HepG2 (cell line): ENCODE data around the gene NPR3. TPM values are rescaled to one million over a fixed set of nuclear protein-coding genes. Genes with fewer than 3 reads are reported as not detected.

Experiments used
- ATAC-seq: fragments of 200-7000 bp; cut with Tn5 transposase; 3 replicates; pipeline ENCODE4 v1.9.1; 2020; ENCODE audit warnings: mild to moderate bottlenecking, moderate library complexity
- BruUV-seq: library from RNA; stranded (reverse); fragments of 400-500 nt; replicated peaks from 2 replicates; lab custom pipeline; 2021; lab: Mats Ljungman, UMichigan
- CTCF ChIA-PET: fragments of 300-600 bp; formaldehyde crosslinking; extraction: SDS; loops from one replicate; lab custom pipeline; 2021; ENCODE audit warnings: low total read pairs, inconsistent platforms, low intra/inter-chr PET ratio; lab: Yijun Ruan, JAX
- POLR2A ChIA-PET: fragments of 350-600 bp; sonication (Branson Sonifier 250); formaldehyde crosslinking; loops from one replicate; lab custom pipeline; 2020; ENCODE audit warnings: antibody characterized with exemption, inconsistent platforms; lab: Yijun Ruan, JAX
- DNase-seq: peaks from one replicate; pipeline ENCODE4 v3.0.0-alpha.2; 2015; ENCODE audit warnings: low spot score
- FAIRE-seq: peaks from 3 replicates; lab custom pipeline; 2011; peaks lifted over from hg19 to GRCh38; lab: Jason Lieb, UNC
- H2AFZ ChIP-seq: one replicate; pipeline ENCODE4 v1.6.1; 2011; ENCODE audit warnings: low read length, inconsistent platforms
- H3K27ac ChIP-seq: fragments of 300-600 bp; 3 replicates; pipeline ENCODE4 v1.8.0; 2011; ENCODE audit warnings: mixed run types, mild to moderate bottlenecking, mixed read lengths, low read length, inconsistent platforms; ENCODE audit not compliant: insufficient read depth; ENCODE audit errors: extremely low read length
- H3K27me3 ChIP-seq, 2 experiments: fragments of 200-600 bp in 1 of 2; 2 replicates in 1 of 2; 3 replicates in 1 of 2; pipeline versions ENCODE4 v1.6.0 to v1.8.0; 2011; ENCODE audit warnings: low read length in 2 of 2, mild to moderate bottlenecking in 2 of 2, moderate library complexity in 2 of 2, inconsistent platforms in 1 of 2; ENCODE audit not compliant: insufficient read depth in 2 of 2, control insufficient read depth in 1 of 2
- H3K36me3 ChIP-seq, 2 experiments: fragments of 200-600 bp in 1 of 2; replicated peaks in 1 of 2; 2 replicates in 1 of 2; 3 replicates in 1 of 2; pipeline versions ENCODE4 v1.5.1 to v1.8.0; 2011; ENCODE audit warnings: low read length in 2 of 2, inconsistent platforms in 1 of 2; ENCODE audit not compliant: insufficient read depth in 2 of 2, control insufficient read depth in 1 of 2
- H3K4me1 ChIP-seq: 2 replicates; pipeline ENCODE4 v1.5.1; 2012; ENCODE audit warnings: low read length, inconsistent platforms; ENCODE audit not compliant: insufficient read depth
- H3K4me2 ChIP-seq: 2 replicates; pipeline ENCODE4 v1.6.0; 2011; ENCODE audit warnings: low read depth, low read length, inconsistent platforms
- H3K4me3 ChIP-seq, 3 experiments: fragments of 200-600 bp in 1 of 3; sonication (generic), shearing (Covaris generic) in 1 of 3; replicated peaks in 1 of 3; 2 replicates each; pipeline ENCODE4 v1.5.1; 2011 to 2016; ENCODE audit warnings: low read length in 3 of 3, inconsistent platforms in 2 of 3, low read depth in 2 of 3, mild to moderate bottlenecking in 2 of 3, control low read depth in 1 of 3, mixed read lengths in 1 of 3; ENCODE audit not compliant: insufficient read depth in 1 of 3
- H3K79me2 ChIP-seq: one replicate; pipeline ENCODE4 v1.6.1; 2011; ENCODE audit warnings: low read length, inconsistent platforms; ENCODE audit not compliant: insufficient read depth
- H3K9ac ChIP-seq: 2 replicates; pipeline ENCODE4 v1.6.0; 2011; ENCODE audit warnings: mild to moderate bottlenecking, low read depth, low read length, inconsistent platforms; ENCODE audit not compliant: insufficient read depth
- H3K9me3 ChIP-seq: 2 replicates; pipeline ENCODE4 v1.5.1; 2012; ENCODE audit warnings: mild to moderate bottlenecking, low read length
- H4K20me1 ChIP-seq: 2 replicates; pipeline ENCODE4 v1.6.0; 2011; ENCODE audit warnings: inconsistent platforms, mild to moderate bottlenecking, low read length, moderate library complexity; ENCODE audit not compliant: insufficient read depth
- FIP1L1 ChIP-seq: fragments of 200-400 bp; formaldehyde crosslinking; IDR thresholded peaks from 2 replicates; pipeline ENCODE4 v1.6.1; 2018; ENCODE audit warnings: low read depth, mild to moderate bottlenecking, low read length, moderate library complexity, borderline replicate concordance; ENCODE audit not compliant: insufficient read depth
- SAFB2 ChIP-seq: sonication (generic); formaldehyde crosslinking; IDR thresholded peaks from 2 replicates; pipeline ENCODE4 v1.5.1; 2020; ENCODE audit warnings: missing genetic modification reagents, low read depth, mild to moderate bottlenecking, borderline replicate concordance
- ZFYVE20 ChIP-seq: sonication (generic); formaldehyde crosslinking; IDR thresholded peaks from 2 replicates; pipeline ENCODE4 v1.8.0; 2023; ENCODE audit warnings: low read depth, mild to moderate bottlenecking, moderate library complexity, missing genetic modification reagents, borderline replicate concordance
- ZNF3 ChIP-seq: IDR thresholded peaks from 2 replicates; pipeline ENCODE4 v1.7.0; 2017; ENCODE audit warnings: inconsistent platforms
- ZNF496 ChIP-seq: sonication (generic); formaldehyde crosslinking; IDR thresholded peaks from 2 replicates; pipeline ENCODE4 v1.8.1; 2023; ENCODE audit warnings: mild to moderate bottlenecking, moderate library complexity, missing genetic modification reagents; ENCODE audit not compliant: insufficient replicate concordance
- WGBS: methylation state at CpG from one replicate; pipeline ENCODE4 v1.1.6; 2017; ENCODE audit warnings: low lambda C conversion rate; 5-methylcytosine and 5-hydroxymethylcytosine counted together
- in situ Hi-C: cut with HindIII; loops from 2 replicates; pipeline ENCODE4 v1.10.0; 2017; ENCODE audit warnings: low pct_unique_long_range_greater_than_20kb; ENCODE audit not compliant: extremely low pct_ligation_motif_present
- intact Hi-C: fragments of 100-400 bp; cut with micrococcal nuclease; formaldehyde crosslinking; loops from one replicate; pipeline ENCODE4 v1.10.0; 2022; ENCODE audit not compliant: unreplicated experiment
- polyA plus RNA-seq, 8 experiments: library from polyadenylated mRNA; depleted of rRNA in 3 of 8; stranded (reverse) in 7 of 8; unstranded in 1 of 8; fragments of >200 nt; fragmentation: Illumina TruSeq in 4 of 8; extraction: Trizol in 4 of 8; gene quantifications; 2 replicates each; pipeline versions ENCODE4 v1.2.1 to v1.2.3, GENCODE V29; 2011 to 2016; ENCODE audit warnings: low read depth in 4 of 8, missing spikeins in 1 of 8, mixed read lengths in 1 of 8; ENCODE audit not compliant: insufficient read depth in 1 of 8
- total RNA-seq, 5 experiments: library from RNA; depleted of rRNA; stranded (reverse); fragments of >200 nt; fragmentation: Illumina TruSeq; extraction: Trizol; gene quantifications; 2 replicates each; pipeline ENCODE4 v1.2.3, GENCODE V29; 2016; ENCODE audit warnings: low read depth in 1 of 5
- TF ChIP-seq, protein P1 (sequence below): sonication (generic); formaldehyde crosslinking; IDR thresholded peaks from 2 replicates; pipeline ENCODE4 v1.4.0; 2020; ENCODE audit warnings: mild to moderate bottlenecking, missing genetic modification reagents, borderline replicate concordance
- TF ChIP-seq, protein P2 (sequence below): sonication (generic); formaldehyde crosslinking; IDR thresholded peaks from 2 replicates; pipeline ENCODE4 v1.8.0; 2023; ENCODE audit warnings: mild to moderate bottlenecking, missing genetic modification reagents

Gene NPR3
- total and polyA plus RNA-seq, 2 of the 13 experiments (the other 11 are each of a cell fraction or from before 2014, with no cell fraction given), result 0.01 TPM; not detected in 1

DNA sequence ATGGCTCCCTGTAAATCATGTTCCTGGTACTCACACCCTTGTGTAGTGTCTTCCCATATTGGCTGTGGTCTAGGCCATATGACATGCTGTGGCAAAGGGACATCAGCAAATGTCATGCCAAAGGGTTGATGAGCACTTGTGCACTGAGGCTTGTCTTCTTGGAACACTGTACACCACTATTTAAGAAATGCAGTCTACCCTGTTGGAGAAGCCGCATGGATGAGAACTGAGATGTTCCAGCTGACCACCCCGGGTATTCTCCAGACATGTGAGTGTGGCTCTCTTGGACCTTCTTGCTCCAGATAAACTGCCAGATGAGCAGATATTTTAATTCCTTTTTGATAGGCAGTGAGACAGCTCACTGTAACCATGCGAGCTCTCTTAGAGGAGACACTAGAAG lies 20.5 kb upstream of the NPR3 start:
- Histone ChIP-seq H3K4me3 (no peak overlapping the region), H3K9ac (no peak overlapping the region), H3K4me1 (no peaks in the 10 kb centered on the region), H3K4me2 (no peak overlapping the region), H3K79me2 (no peaks in the 10 kb centered on the region), H3K9me3 (no peaks in the 10 kb centered on the region), H3K36me3 (no peaks in the 10 kb centered on the region), H3K27ac (no peak overlapping the region), H4K20me1 (no peaks in the 10 kb centered on the region), H3K27me3 (no peaks in the 10 kb centered on the region; a peak in 1 of 5 replicates), H2AFZ (no peak overlapping the region)
- ChIA-PET POLR2A (no interaction called here), CTCF (no interaction called here)
- TF ChIP-seq ZFYVE20 (CRISPR knock-in tag), result no peak
- intact Hi-C loops, result loop anchor here (5.0 kb wide), 1 partner anchor 227 kb away; no protein-coding TSS in a partner anchor
- ATAC-seq, result no peak
- in situ Hi-C loops, result no loop called here
- 59% methylated on average over 3 of the region's 3 CpGs for WGBS
- no peak for FAIRE-seq
- no peak for DNase-seq
- BruUV-seq, result no TSS peak

DNA sequence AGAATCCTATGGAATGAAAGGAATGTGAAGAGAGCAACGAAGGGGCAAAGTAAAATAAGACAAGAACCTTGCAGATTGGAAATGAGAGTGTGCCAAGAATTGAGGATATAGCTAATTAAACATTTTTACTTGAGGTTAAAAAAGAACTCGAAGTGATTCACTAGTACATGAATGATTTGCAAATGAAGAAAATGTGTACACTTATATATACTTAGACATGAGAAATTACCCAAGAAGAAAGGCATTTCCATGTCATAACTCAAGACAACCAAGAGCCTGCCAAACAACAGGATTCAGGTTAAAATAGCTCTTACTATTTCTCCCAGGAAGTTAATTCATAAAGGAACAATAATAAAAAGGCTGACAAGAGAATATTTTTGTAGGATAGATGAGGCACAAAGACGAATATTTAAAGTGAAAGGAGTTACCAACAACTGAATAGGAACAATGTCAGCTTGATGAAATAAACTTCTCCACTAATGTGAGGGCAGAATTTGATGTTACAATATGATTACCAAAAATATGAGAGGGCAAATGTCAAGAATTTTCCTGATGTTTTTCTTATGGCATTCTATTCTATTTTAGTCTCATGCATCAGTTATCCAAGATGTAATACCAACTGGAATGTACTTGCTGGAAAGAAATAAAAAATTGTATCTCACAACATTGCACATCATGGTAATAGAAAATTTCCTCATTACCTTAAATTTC lies 18.9 kb upstream of the NPR3 start:
- H4K20me1 ChIP-seq, result no peaks in the 10 kb centered on the region
- no peaks in the 10 kb centered on the region for H3K4me1 ChIP-seq
- H3K79me2 ChIP-seq, result no peaks in the 10 kb centered on the region
- H3K27me3 ChIP-seq, result no peaks in the 10 kb centered on the region; a peak in 1 of 5 replicates
- no TSS peak for BruUV-seq
- in situ Hi-C loops, result no loop called here
- ATAC-seq (no peak), FAIRE-seq (no peak), DNase-seq (no peak)
- H2AFZ ChIP-seq, result no peak overlapping the region
- no peak overlapping the region for H3K9ac ChIP-seq
- intact Hi-C loops, result loop anchor here (5.0 kb wide), 1 partner anchor 225 kb away; no protein-coding TSS in a partner anchor
- no peak overlapping the region for H3K4me2 ChIP-seq
- no peak overlapping the region for H3K4me3 ChIP-seq
- H3K9me3 ChIP-seq, result no peaks in the 10 kb centered on the region
- TF ChIP-seq ZNF496 (CRISPR knock-in tag) (no peak), ZNF3 (CRISPR knock-in tag) (no peak), FIP1L1 (no peak), SAFB2 (CRISPR knock-in tag) (no peak)
- TF ChIP-seq, protein P1, sequence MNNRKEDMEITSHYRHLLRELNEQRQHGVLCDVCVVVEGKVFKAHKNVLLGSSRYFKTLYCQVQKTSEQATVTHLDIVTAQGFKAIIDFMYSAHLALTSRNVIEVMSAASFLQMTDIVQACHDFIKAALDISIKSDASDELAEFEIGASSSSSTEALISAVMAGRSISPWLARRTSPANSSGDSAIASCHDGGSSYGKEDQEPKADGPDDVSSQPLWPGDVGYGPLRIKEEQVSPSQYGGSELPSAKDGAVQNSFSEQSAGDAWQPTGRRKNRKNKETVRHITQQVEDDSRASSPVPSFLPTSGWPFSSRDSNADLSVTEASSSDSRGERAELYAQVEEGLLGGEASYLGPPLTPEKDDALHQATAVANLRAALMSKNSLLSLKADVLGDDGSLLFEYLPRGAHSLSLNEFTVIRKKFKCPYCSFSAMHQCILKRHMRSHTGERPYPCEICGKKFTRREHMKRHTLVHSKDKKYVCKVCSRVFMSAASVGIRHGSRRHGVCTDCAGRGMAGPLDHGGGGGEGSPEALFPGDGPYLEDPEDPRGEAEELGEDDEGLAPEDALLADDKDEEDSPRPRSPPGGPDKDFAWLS (CRISPR knock-in tag), result no peak
- TF ChIP-seq, protein P2, sequence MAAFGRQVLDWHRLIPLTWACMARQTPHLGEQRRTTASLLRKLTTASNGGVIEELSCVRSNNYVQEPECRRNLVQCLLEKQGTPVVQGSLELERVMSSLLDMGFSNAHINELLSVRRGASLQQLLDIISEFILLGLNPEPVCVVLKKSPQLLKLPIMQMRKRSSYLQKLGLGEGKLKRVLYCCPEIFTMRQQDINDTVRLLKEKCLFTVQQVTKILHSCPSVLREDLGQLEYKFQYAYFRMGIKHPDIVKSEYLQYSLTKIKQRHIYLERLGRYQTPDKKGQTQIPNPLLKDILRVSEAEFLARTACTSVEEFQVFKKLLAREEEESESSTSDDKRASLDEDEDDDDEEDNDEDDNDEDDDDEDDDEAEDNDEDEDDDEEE (CRISPR knock-in tag), result no peak
- no peak overlapping the region for H3K27ac ChIP-seq
- ChIA-PET POLR2A (no interaction called here), CTCF (no interaction called here)
- no peaks in the 10 kb centered on the region for H3K36me3 ChIP-seq
- WGBS, result 0% methylated on average over 3 of the region's 3 CpGs
